Measurements from ENCODE around the gene ARHGAP22.
A peak's percentile ranks its signal among the peaks of the same experiment; 100 is the strongest.

ARHGAP22 gene

DNA sequence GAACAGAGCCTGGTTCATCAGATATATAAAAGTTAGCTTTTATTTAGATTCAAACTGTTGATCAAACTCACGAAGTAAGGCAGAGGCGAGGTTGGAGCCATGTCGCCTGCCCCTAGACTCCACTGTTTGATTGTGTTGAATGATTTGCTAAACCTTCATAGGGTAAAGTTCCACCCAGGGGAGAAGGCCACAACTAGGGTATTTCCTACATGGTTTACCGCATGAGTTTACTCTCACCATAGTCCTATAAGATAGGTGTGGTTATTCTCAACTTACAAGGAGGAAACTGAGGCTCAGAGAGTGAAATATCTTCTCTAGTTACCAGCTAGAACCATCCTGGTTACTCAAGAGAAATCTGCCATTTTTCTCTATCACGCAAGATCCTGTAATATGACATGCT lies 31.8 kb downstream of the ARHGAP22 start:
- FAIRE-seq, result no peak

DNA sequence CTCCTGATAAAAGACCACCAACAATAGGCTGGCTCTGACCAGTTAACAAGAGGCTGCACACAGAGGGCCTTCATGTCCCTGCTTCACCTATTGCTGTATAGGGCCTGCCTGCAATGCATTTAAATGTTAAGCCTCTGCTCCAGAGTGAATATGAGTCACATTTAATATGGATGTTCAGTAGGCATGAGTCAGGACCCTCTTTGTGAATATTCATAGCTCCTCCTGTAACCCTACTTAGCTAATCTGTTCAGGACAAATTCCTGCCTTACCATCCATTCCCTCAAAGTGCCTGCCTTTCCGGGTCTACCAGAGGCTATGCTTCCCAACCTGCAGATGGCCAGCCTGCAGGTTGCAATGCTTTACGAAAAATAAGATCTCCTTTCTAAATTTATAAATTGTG lies 32.5 kb downstream of the ARHGAP22 start:
- FAIRE-seq, result peak; percentile 91
- no peak for TF ChIP-seq POLR2A (IDR thresholded peaks at IDR 0.05; ENCODE audit: low read depth, low read length)
- DNase-seq (ENCODE audit: insufficient read length, low spot score), result peak; percentile 73

More for the DNA sequence above, 31.8 kb downstream of the ARHGAP22 start:
- no peak for TF ChIP-seq POLR2A (IDR thresholded peaks at IDR 0.05; ENCODE audit: low read depth, low read length)
- no peak for DNase-seq (ENCODE audit: insufficient read length, low spot score)

DNA sequence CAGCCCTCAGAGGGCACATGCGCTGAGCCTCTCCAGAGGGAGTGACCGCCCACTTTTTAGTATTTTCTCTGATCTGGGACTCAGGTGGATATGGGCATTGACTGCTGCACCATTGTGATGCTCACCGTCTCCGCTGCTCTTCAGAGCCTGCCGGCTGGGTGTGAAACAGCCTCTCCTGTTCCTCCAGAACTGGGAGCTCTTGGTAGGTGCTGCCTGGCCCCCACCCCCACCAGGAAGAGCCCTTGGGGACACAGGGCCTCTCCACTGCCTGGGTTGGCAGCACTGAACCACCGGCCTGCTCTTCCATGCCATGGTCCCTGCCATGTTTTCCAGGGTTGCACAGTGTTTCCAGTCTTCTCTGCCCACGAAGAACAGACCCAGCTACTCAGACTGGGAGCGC lies 36.3 kb downstream of the ARHGAP22 start:
- FAIRE-seq (no peak), DNase-seq (ENCODE audit: insufficient read length, low spot score) (no peak)
- TF ChIP-seq POLR2A (IDR thresholded peaks at IDR 0.05; ENCODE audit: low read depth, low read length), result no peak

DNA sequence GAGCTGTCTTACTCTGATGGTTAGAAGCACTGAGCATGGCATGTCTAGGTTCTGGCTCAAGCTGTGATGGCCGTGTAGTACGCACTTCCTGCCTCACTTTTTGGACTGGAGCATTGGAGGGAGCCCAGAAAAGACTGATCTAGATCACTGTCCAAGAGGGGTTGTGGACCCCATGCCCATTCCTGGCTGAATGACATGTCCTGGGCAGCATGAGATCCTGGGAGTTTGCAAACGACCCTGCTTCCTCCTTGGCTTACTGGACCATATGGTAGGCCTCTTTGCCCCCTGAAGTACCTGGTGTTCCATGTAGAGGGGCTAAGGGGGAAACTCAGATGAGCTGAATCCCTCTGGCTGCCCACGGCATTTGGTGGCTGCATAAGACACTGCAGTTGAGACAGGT lies 36.7 kb downstream of the ARHGAP22 start:
- FAIRE-seq, result no peak
- no peak for TF ChIP-seq POLR2A (IDR thresholded peaks at IDR 0.05; ENCODE audit: low read depth, low read length)

DNA sequence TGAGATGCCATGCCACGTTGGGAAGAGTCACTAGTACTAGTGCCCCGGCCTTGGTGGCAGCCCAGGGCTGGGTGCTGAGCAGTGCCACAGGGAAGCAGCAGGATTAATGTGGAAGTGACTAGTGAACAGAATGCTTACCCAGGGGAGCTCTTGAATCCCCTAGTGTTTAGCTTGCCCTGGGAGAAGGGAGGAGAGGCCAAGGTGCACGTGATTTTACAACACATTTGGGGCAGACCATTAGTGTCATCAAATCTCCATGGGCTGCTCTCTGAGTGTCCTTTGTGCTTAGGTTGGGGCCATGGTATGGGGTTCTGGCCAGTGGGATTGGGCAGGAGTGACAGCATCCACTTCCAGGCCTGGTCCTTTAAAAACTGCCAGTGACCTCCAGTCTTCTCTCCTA lies 37.5 kb downstream of the ARHGAP22 start:
- TF ChIP-seq POLR2A (IDR thresholded peaks at IDR 0.05; ENCODE audit: low read depth, low read length), result no peak
- DNase-seq (ENCODE audit: insufficient read length, low spot score) (no peak), FAIRE-seq (no peak)

More for the DNA sequence above, 36.7 kb downstream of the ARHGAP22 start:
- no peak for DNase-seq (ENCODE audit: insufficient read length, low spot score)

DNA sequence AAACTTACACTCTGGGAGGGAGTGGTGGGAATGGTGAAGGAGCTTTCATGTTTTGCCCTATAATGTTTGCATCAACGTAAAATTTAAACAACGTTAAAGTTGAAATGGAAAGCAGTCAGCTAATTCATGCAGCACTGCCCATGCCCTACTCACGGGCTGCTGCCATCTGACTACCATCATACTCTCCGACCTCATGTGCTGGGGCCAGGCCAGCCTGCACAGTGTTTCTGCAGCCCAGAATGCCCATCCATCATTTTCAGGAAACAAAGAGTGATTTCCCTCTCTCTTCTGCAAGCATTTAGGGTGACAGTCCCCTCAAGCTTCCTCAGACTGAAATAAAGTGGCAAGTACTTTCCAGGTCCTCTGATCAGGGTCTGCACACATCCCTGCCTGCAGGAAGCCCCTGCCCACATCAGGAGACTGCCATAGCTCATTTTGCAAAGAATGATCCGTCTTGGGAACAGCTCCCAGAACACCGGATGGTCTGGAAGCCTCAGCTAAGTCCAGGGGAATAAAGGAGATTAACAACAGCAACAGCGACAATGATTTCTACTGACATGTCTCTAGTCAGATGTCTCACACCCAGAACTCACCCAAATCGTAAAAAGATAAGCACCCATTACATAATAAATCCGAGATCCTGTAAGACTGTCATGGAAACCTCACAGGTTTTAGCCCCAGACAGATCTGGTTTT lies 40.3 kb downstream of the ARHGAP22 start:
- FAIRE-seq, result no peak
- no peak for DNase-seq (ENCODE audit: insufficient read length, low spot score)
- TF ChIP-seq POLR2A (IDR thresholded peaks at IDR 0.05; ENCODE audit: low read depth, low read length), result no peak

DNA sequence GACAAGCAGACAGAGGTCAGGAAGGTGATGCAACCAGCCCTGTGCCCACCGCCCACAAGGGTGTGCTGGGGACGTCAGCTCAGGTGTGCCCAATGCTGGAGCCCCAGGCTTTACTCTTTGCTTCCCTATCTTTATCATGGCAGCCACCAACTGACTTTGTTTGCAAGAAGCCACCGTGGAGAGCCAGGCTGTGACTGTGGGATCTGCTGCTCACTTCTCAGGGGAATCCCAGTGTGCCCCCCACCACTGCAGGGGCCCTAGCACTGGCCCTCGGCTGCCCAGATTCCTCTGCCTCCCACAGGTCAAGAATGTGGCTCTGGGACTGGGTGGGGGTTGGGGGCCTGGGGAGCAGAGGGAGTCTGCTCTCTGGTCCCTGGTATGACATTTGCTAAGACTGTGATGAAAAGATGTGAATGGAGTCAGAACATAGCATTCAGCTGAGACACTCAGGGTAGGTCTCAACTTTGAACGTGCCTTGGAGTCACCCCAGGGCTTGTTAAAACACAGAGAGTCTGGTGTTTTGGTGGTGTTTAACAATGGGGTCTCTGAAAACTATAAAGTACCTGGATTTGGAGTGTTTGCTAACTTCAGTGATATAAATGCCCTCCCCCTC lies 47.3 kb downstream of the ARHGAP22 start:
- TF ChIP-seq POLR2A (IDR thresholded peaks at IDR 0.05; ENCODE audit: low read depth, low read length), result no peak
- FAIRE-seq (no peak), DNase-seq (ENCODE audit: insufficient read length, low spot score) (no peak)

DNA sequence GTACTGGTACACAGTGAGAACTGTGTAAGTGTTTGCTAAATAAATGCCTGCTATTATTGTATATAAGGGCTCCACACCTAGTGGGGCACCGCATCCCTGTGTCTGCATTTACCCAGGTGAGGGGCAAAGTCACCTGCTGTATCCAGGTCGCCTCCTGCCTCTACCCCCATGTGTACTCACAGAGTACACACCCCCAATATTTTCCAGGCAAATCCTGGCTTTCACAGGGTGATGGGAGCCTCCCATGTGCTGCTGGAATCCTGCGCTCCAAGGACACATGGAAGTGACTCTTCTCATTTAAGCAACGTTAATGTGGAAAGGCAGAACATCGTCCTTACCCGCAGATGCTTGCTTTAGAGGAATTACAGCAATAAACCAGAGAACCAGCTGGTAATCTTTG lies 48.2 kb downstream of the ARHGAP22 start:
- DNase-seq (ENCODE audit: insufficient read length, low spot score) (no peak), FAIRE-seq (no peak)
- TF ChIP-seq POLR2A (IDR thresholded peaks at IDR 0.05; ENCODE audit: low read depth, low read length), result no peak

DNA sequence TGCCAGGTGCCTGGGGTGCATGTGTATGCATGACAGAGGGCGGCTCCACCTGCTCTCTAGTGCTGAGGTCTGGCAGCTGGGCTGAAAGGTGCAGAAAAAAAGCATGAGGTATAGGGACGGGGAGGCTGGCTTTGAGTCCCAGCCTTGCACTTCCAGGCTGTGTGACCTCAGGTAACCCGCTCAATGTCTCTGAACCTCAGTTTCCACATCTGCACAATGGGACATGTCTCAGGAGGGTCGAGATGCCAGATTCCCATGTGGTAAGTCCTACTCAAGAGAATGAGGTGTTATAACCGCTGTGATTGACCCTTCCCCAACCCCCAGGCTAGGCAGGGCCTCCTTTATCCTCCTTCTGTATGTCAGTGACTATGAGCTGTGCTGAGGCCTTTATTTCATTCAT lies 48.8 kb downstream of the ARHGAP22 start:
- DNase-seq (ENCODE audit: insufficient read length, low spot score) (no peak), FAIRE-seq (no peak)
- TF ChIP-seq POLR2A (IDR thresholded peaks at IDR 0.05; ENCODE audit: low read depth, low read length), result no peak

DNA sequence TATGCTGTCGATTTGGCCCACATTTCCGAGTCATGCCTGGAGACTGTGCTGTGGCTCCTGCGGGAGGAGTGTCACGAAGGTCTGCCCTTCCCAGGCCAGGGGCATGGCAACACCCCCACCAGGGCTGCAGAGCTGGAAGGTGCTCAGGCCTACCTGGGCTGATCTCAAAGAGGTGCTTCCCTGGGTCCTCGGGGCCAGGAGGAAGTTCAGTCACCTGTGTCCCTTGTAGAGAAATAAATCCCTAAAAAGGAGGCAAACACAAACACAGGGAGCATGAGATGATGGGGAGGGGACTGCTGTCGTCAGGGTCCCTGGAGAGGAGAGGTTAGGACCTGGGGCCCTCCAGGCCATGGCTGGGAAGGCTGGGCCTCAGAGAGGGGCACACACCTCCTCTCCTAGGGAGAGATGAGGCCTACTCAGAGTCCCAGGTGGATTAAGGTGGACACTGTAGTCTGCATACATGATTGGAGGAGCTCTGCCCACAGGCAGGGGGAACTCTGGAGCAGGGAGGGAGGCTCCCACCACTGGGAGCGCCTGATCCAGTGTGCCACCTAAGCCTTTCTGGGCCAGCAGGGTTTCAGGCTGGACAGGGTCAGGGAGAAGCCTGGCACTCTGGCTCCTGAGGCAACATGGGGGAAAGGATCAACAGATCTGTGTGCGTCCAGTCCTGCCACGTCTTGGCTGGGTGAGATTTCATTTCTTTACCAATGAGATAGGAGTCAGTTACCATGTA lies 49.4 kb downstream of the ARHGAP22 start:
- no peak for FAIRE-seq
- no peak for DNase-seq (ENCODE audit: insufficient read length, low spot score)
- no peak for TF ChIP-seq POLR2A (IDR thresholded peaks at IDR 0.05; ENCODE audit: low read depth, low read length)

DNA sequence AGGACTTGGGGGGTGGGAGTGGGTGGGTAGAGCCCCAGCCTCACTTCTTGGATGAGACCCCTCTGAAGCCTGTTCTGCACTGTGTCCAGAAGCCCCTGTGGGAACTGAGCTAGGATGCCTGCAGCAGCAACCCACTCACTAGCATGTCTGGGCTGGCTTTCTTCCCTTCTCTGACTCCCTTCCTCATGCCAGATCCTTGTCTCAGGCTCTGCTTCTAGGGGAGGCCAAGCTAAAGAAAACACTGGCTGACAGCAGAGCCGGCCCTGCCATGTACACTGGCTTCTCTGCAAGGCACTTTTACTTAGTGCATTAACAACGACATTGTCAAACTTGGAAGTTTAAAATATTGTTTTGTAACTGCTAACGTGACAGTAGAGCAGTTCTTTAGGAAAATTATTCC lies 50.2 kb downstream of the ARHGAP22 start:
- no peak for TF ChIP-seq POLR2A (IDR thresholded peaks at IDR 0.05; ENCODE audit: low read depth, low read length)
- no peak for FAIRE-seq
- DNase-seq (ENCODE audit: insufficient read length, low spot score), result no peak

DNA sequence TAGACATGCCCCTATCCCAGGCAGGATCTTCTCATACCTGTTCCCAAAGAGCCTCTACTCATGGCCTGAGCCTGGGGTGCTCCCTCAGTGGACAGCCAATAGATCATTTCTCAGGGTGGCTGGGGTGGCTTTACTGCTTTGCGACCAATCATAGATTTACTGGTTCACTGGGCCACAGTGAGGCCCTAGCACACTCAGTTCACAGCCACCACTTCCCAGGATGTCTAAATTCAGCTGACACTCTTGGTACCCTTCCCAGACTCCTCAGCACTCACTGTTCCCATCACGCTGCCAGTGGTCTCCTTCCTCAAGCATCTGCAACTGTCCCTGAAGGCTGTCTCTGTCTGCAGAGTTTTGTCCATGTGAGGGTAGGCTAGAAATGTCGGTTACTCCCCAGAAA lies 50.6 kb downstream of the ARHGAP22 start:
- FAIRE-seq (no peak), DNase-seq (ENCODE audit: insufficient read length, low spot score) (no peak)
- no peak for TF ChIP-seq POLR2A (IDR thresholded peaks at IDR 0.05; ENCODE audit: low read depth, low read length)

DNA sequence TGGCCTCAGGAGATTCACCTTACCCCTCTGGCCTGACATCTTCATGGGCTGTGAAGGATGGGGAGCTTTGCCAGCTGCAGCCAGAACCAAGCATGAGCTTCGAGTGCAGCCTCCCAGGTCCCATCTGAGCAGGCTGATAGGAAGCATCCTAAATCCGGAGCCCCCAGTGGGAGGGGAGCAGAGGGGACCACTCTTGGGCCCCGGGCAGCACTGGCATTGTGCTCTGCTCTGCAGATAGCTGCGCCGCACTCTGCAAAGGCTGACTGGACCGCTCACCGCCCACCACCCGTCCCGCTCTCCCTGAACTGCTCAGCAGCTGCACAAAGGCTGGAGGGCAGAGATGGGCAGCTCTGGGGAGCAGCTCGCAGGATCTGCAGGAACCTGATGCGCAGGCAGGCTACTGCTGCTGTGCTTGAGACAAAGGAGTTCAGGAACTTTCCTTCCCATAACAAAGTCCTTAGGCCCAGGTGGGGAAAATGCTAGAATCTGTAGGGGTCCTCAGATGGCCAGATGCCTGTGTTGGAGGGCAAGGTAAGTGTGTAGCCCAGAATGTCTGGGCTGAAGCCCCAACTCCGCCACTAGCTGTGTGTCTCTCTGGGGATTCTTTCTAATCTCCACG lies 51.8 kb downstream of the ARHGAP22 start:
- TF ChIP-seq POLR2A (IDR thresholded peaks at IDR 0.05; ENCODE audit: low read depth, low read length), result no peak
- FAIRE-seq (no peak), DNase-seq (ENCODE audit: insufficient read length, low spot score) (no peak)

DNA sequence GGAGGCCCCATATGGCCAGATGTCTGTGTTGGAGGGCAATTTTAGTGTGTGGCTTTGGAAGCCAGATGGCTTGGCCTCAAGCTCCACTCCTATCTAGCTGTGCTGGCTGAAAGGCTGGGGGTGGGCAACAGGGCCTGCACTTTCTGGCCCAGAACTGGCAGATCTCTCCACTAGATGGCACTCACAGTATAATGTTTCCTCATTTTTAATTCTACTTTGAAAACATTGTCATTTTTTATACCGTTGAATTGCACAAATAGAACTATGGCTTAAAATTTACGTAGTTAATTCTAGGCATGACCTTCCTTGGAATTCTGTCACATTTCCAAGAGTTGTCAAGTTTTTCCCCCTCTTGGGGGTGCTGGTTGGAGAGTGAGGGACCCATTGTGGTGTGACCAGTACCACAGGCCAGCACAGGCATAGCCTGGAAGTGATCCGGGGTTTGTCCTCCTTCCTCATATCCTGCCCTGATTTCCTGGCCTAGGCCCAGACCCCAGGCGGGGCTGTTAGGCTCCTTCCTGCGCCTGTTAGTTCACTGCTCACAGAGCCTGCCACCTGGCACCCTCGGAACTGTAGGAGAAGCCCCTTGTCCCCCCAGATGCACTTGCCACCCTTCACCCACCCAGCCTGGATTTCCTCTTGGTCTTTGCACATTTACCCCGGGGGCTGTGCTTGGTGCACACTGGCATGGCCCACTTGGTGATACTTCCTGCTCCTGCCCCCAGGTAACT lies 52.8 kb downstream of the ARHGAP22 start:
- peak; percentile 53 for DNase-seq (ENCODE audit: insufficient read length, low spot score)
- TF ChIP-seq POLR2A (IDR thresholded peaks at IDR 0.05; ENCODE audit: low read depth, low read length), result no peak
- no peak for FAIRE-seq
